H1 (cell line): ENCODE measurements around the gene RAB31. TPM values are rescaled to one million over a fixed set of nuclear protein-coding genes. Genes with fewer than 3 reads are reported as not detected.

Experiments used
- CTCF ChIA-PET: fragments of 300-600 bp; sonication (Branson Sonifier 250); formaldehyde crosslinking; loops from one replicate; lab custom pipeline; 2021; ENCODE audit not compliant: partially characterized antibody; lab: Charles Lee
- POLR2A ChIA-PET: fragments of 300-600 bp; sonication (Branson Sonifier 250); formaldehyde crosslinking; loops from one replicate; lab custom pipeline; 2021; ENCODE audit warnings: inconsistent platforms; ENCODE audit not compliant: partially characterized antibody; lab: Charles Lee
- DNase-seq, 2 experiments: peaks; one replicate each; pipeline versions ENCODE4 v3.0.0 to v3.0.0-alpha.2; 2010 to 2022; ENCODE audit warnings: low spot score in 2 of 2, low read depth in 1 of 2, mixed read lengths in 1 of 2
- FAIRE-seq: peaks from 2 replicates; lab custom pipeline; 2011; peaks lifted over from hg19 to GRCh38; lab: Jason Lieb, UNC
- H2AFZ ChIP-seq: 2 replicates; pipeline ENCODE4 v1.8.1; 2012; ENCODE audit warnings: low read length, inconsistent platforms
- H2AK5ac ChIP-seq: 2 replicates; pipeline ENCODE4 v1.6.1; 2013; ENCODE audit warnings: low read depth, low read length
- H2BK120ac ChIP-seq: replicated peaks from 2 replicates; pipeline ENCODE3; 2013; ENCODE audit warnings: low read depth, low read length, inconsistent platforms
- H2BK12ac ChIP-seq: 2 replicates; pipeline ENCODE4 v1.6.1; 2013; ENCODE audit warnings: low read depth, low read length
- H2BK15ac ChIP-seq: 2 replicates; pipeline ENCODE4 v1.6.1; 2013; ENCODE audit warnings: low read length
- H2BK20ac ChIP-seq: 2 replicates; pipeline ENCODE4 v1.6.1; 2013; ENCODE audit warnings: low read length
- H2BK5ac ChIP-seq: 2 replicates; pipeline ENCODE4 v1.6.1; 2013; ENCODE audit warnings: low read depth, low read length
- H3K14ac ChIP-seq: 2 replicates; pipeline ENCODE4 v1.6.1; 2013; ENCODE audit warnings: inconsistent platforms; ENCODE audit not compliant: insufficient read length
- H3K18ac ChIP-seq: 2 replicates; pipeline ENCODE4 v1.6.1; 2013; ENCODE audit warnings: low read length; ENCODE audit errors: extremely low read depth
- H3K23ac ChIP-seq: 2 replicates; pipeline ENCODE4 v1.6.1; 2013; ENCODE audit warnings: inconsistent platforms; ENCODE audit not compliant: insufficient read length
- H3K23me2 ChIP-seq: 2 replicates; pipeline ENCODE4 v1.6.1; 2013; ENCODE audit warnings: low read depth, low read length
- H3K27ac ChIP-seq: 2 replicates; pipeline ENCODE4 v1.6.1; 2011; ENCODE audit warnings: low read depth, low read length, inconsistent platforms
- H3K27me3 ChIP-seq, 4 experiments: replicated peaks in 1 of 4; 1 replicate in 1 of 4; 2 replicates in 3 of 4; pipeline versions ENCODE4 v1.6.1 to v1.8.1; 2011 to 2013; ENCODE audit warnings: low read length in 3 of 4, mild to moderate bottlenecking in 3 of 4, inconsistent platforms in 2 of 4, mixed read lengths in 2 of 4, moderate library complexity in 1 of 4; ENCODE audit not compliant: control insufficient read depth in 3 of 4, insufficient read depth in 3 of 4; ENCODE audit errors: extremely low read depth in 1 of 4
- H3K36me3 ChIP-seq, 4 experiments: 2 replicates each; pipeline versions ENCODE4 v1.6.1 to v1.8.1; 2011 to 2013; ENCODE audit warnings: mild to moderate bottlenecking in 4 of 4, low read length in 3 of 4, moderate library complexity in 2 of 4, control low read depth in 1 of 4, inconsistent platforms in 1 of 4; ENCODE audit not compliant: insufficient read depth in 4 of 4, control insufficient read depth in 2 of 4
- H3K4ac ChIP-seq: replicated peaks from 2 replicates; pipeline ENCODE3; 2013; ENCODE audit warnings: low read length, low read depth, mixed read lengths, inconsistent platforms; ENCODE audit not compliant: insufficient read length
- H3K4me1 ChIP-seq, 4 experiments: replicated peaks in 1 of 4; 1 replicate in 1 of 4; 2 replicates in 3 of 4; pipeline versions ENCODE4 v1.6.1 to v1.8.1; 2011 to 2013; ENCODE audit warnings: low read length in 3 of 4, inconsistent platforms in 2 of 4, mixed read lengths in 1 of 4; ENCODE audit not compliant: insufficient read depth in 4 of 4, control insufficient read depth in 3 of 4
- H3K4me2 ChIP-seq, 2 experiments: 2 replicates each; pipeline versions ENCODE4 v1.6.1 to v1.8.1; 2011 to 2013; ENCODE audit warnings: low read depth in 2 of 2, low read length in 2 of 2, control low read depth in 1 of 2, inconsistent platforms in 1 of 2, mild to moderate bottlenecking in 1 of 2; ENCODE audit not compliant: insufficient read depth in 1 of 2
- H3K4me3 ChIP-seq, 4 experiments: fragments of 200-600, 300-600 bp in 1 of 4; sonication (generic), shearing (Covaris generic), sonication (Bioruptor Twin) in 1 of 4; 2 replicates each; pipeline versions ENCODE4 v1.5.1 to v1.8.1; 2011 to 2016; ENCODE audit warnings: low read length in 4 of 4, low read depth in 3 of 4, control low read depth in 2 of 4, inconsistent platforms in 2 of 4, mild to moderate bottlenecking in 2 of 4, mixed read lengths in 1 of 4, moderate library complexity in 1 of 4; ENCODE audit not compliant: insufficient read depth in 2 of 4; ENCODE audit errors: extremely low read depth in 1 of 4
- H3K56ac ChIP-seq: replicated peaks from 2 replicates; pipeline ENCODE3; 2013; ENCODE audit warnings: low read depth, mild to moderate bottlenecking, mixed read lengths, low read length, inconsistent platforms; ENCODE audit not compliant: insufficient read length
- H3K79me1 ChIP-seq: 2 replicates; pipeline ENCODE4 v1.6.1; 2013; ENCODE audit warnings: low read depth, low read length, control low read depth
- H3K79me2 ChIP-seq, 2 experiments: 2 replicates each; pipeline versions ENCODE4 v1.6.1 to v1.8.1; 2012 to 2013; ENCODE audit warnings: low read length in 2 of 2, mild to moderate bottlenecking in 2 of 2, inconsistent platforms in 1 of 2; ENCODE audit not compliant: insufficient read depth in 2 of 2, control insufficient read depth in 1 of 2
- H3K9ac ChIP-seq, 4 experiments: replicated peaks in 1 of 4; 1 replicate in 1 of 4; 2 replicates in 3 of 4; pipeline versions ENCODE4 v1.6.1 to v1.8.1; 2011 to 2013; ENCODE audit warnings: low read depth in 3 of 4, low read length in 3 of 4, control low read depth in 2 of 4, mild to moderate bottlenecking in 2 of 4, moderate library complexity in 2 of 4, inconsistent platforms in 1 of 4; ENCODE audit errors: extremely low read depth in 1 of 4
- H3K9me3 ChIP-seq, 2 experiments: 2 replicates each; pipeline versions ENCODE4 v1.6.1 to v1.8.1; 2012 to 2013; ENCODE audit warnings: mild to moderate bottlenecking in 2 of 2, moderate library complexity in 2 of 2, control low read depth in 1 of 2, inconsistent platforms in 1 of 2, low read depth in 1 of 2, low read length in 1 of 2, mixed read lengths in 1 of 2; ENCODE audit not compliant: insufficient read depth in 2 of 2
- H4K20me1 ChIP-seq, 2 experiments: replicated peaks in 1 of 2; 2 replicates each; pipeline versions ENCODE3 to v1.8.1; 2011 to 2013; ENCODE audit warnings: inconsistent platforms in 2 of 2, low read length in 2 of 2, mild to moderate bottlenecking in 1 of 2; ENCODE audit not compliant: insufficient read depth in 2 of 2, control insufficient read depth in 1 of 2
- H4K5ac ChIP-seq: 2 replicates; pipeline ENCODE4 v1.6.1; 2013; ENCODE audit warnings: low read length, low read depth, mixed read lengths, inconsistent platforms; ENCODE audit not compliant: insufficient read length
- H4K8ac ChIP-seq: 2 replicates; pipeline ENCODE4 v1.8.0; 2013; ENCODE audit warnings: mild to moderate bottlenecking, moderate library complexity, low read length, inconsistent platforms; ENCODE audit not compliant: insufficient read depth; ENCODE audit errors: extremely low read depth
- H4K91ac ChIP-seq: replicated peaks from 2 replicates; pipeline ENCODE3; 2013; ENCODE audit warnings: low read length, mixed read lengths, inconsistent platforms; ENCODE audit not compliant: insufficient read length
- CBX5 ChIP-seq: fragments of 300-800, 300-1000 bp; sonication (generic); IDR thresholded peaks from 2 replicates; pipeline ENCODE4 v1.7.1; 2016; ENCODE audit warnings: antibody characterized with exemption, low read length, low read depth
- CHD2 ChIP-seq: IDR thresholded peaks from 2 replicates; pipeline ENCODE4 v1.6.1; 2012; ENCODE audit warnings: low read length, improper control_type of control experiment
- POU5F1 ChIP-seq: IDR thresholded peaks from 2 replicates; pipeline ENCODE4 v1.6.1; 2011; ENCODE audit warnings: low read depth, mild to moderate bottlenecking, low read length, moderate library complexity
- RAD21 ChIP-seq, 2 experiments: IDR thresholded peaks in 1 of 2; conservative IDR thresholded peaks in 1 of 2; 2 replicates each; pipeline ENCODE4 v1.6.1; 2011; ENCODE audit warnings: low read depth in 2 of 2, low read length in 2 of 2, improper control_type of control experiment in 1 of 2, inconsistent platforms in 1 of 2, mild to moderate bottlenecking in 1 of 2, moderate library complexity in 1 of 2
- RFX5 ChIP-seq: IDR thresholded peaks from 2 replicates; pipeline ENCODE4 v1.6.1; 2011; ENCODE audit warnings: low read depth, low read length, improper control_type of control experiment, borderline replicate concordance
- SIN3A ChIP-seq, 2 experiments: IDR thresholded peaks in 1 of 2; conservative IDR thresholded peaks in 1 of 2; 2 replicates each; pipeline ENCODE4 v1.6.1; 2011 to 2012; ENCODE audit warnings: low read length in 2 of 2, improper control_type of control experiment in 1 of 2, low read depth in 1 of 2, mild to moderate bottlenecking in 1 of 2
- SP2 ChIP-seq: IDR thresholded peaks from 2 replicates; pipeline ENCODE4 v1.6.1; 2012; ENCODE audit warnings: mild to moderate bottlenecking, low read length, inconsistent platforms
- TAF7 ChIP-seq: optimal IDR thresholded peaks from 2 replicates; pipeline ENCODE3; 2011; ENCODE audit warnings: low read depth, mild to moderate bottlenecking, inconsistent platforms, low read length, moderate library complexity, borderline replicate concordance
- WGBS, 2 experiments: shearing (Covaris generic) in 1 of 2; methylation state at CpG; one replicate each; pipeline versions ENCODE4 v1.1.6 to v1.1.7; 2013 to 2015; ENCODE audit warnings: low lambda C conversion rate in 2 of 2, mixed read lengths in 2 of 2, inconsistent platforms in 1 of 2, low coverage in 1 of 2, missing lambda C conversion rate in 1 of 2; ENCODE audit not compliant: insufficient replicate concordance in 2 of 2, insufficient coverage in 1 of 2, insufficient read length in 1 of 2; ENCODE audit errors: extremely low coverage in 1 of 2, missing lambda C conversion rate in 1 of 2; 5-methylcytosine and 5-hydroxymethylcytosine counted together
- polyA plus RNA-seq, 7 experiments: library from polyadenylated mRNA; depleted of rRNA in 3 of 7; stranded (reverse) in 5 of 7; unstranded in 2 of 7; fragments of >200 nt in 5 of 7; fragments of 200-250 nt in 2 of 7; gene quantifications; 1 replicate in 5 of 7; 2 replicates in 1 of 7; 4 replicates in 1 of 7; pipeline versions ENCODE4 v1.2.1 to v1.2.3, GENCODE V29; 2011 to 2013; ENCODE audit warnings: missing spikeins in 2 of 7, mixed read lengths in 2 of 7
- total RNA-seq: library from RNA; stranded (reverse); fragmentation: NEBNext Ultra II Directional; extraction: Animal tissue kit (Norgen Biotek cat#: 25700); gene quantifications from 2 replicates; pipeline ENCODE4 v1.2.1, GENCODE V29; 2021

The RAB31 gene
- total and polyA plus RNA-seq, 2 of the 8 experiments (the other 6 are each of a cell fraction or from before 2014, with no cell fraction given), result 15.2 to 40.9 TPM

DNA sequence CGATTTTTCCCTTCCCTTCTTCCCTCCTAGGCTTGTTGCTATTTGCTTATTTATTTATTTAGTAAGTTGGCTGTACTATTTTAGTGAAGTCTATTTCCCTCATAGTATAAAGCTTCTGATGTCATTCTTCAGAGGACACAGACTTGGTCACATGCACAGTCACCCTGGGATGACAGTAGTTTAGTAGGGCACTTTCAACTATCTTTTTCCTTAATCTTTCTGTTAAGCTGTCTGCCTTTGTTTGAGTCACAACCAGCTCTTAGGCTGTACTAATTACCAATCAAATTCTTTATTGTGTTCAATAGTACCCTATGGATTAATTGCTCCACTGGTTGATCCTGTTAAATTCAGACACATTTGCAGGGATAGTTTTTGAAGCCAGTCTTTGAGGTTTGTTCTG lies 26.9 kb upstream of the RAB31 start:
- Histone ChIP-seq H3K14ac (no peak overlapping the region), H3K9me3 (no peaks in the 10 kb centered on the region), H2BK5ac (no peak overlapping the region), H3K27me3 (no peaks in the 10 kb centered on the region), H3K79me2 (no peaks in the 10 kb centered on the region), H3K4me2 (no peak overlapping the region), H3K27ac (no peak overlapping the region), H3K4me3 (no peak overlapping the region), H3K23ac (no peak overlapping the region), H3K18ac (no peak overlapping the region), H3K4ac (no peak overlapping the region), H2AK5ac (no peak overlapping the region), H3K23me2 (no peaks in the 10 kb centered on the region), H4K8ac (no peak overlapping the region), H2BK15ac (no peak overlapping the region), H4K5ac (no peak overlapping the region), H3K4me1 (peaks cover 0 to 6% (median 0%) of the 10 kb centered on the region in 4 experiments; a peak in 1 of 7 replicates), H3K56ac (no peak overlapping the region), H2BK20ac (no peak overlapping the region), H2BK12ac (no peak overlapping the region), H4K20me1 (no peaks in the 10 kb centered on the region), H3K79me1 (no peaks in the 10 kb centered on the region), H2BK120ac (no peak overlapping the region), H4K91ac (no peak overlapping the region), H3K9ac (no peak overlapping the region), H3K36me3 (no peaks in the 10 kb centered on the region), H2AFZ (no peak overlapping the region)
- WGBS, 2 experiments, result 73% methylated on average over 1 of the region's 1 CpG; no CpG with 5 or more reads in 1 of the 2 experiments
- TF ChIP-seq SIN3A (conservative IDR thresholded peaks at IDR 0.05 in 1 of 2, IDR thresholded peaks at IDR 0.05 in 1 of 2; ENCODE audit: low read depth in 1 of 2, low read length in 2 of 2) (no peak), POU5F1 (no peak), RAD21 (IDR thresholded peaks at IDR 0.05 in 1 of 2, conservative IDR thresholded peaks at IDR 0.05 in 1 of 2; ENCODE audit: low read depth in 2 of 2, low read length in 2 of 2) (no peak), SP2 (no peak), RFX5 (no peak), TAF7 (no peak), CBX5 (no peak), CHD2 (no peak)
- POLR2A ChIA-PET, result no interaction called here
- CTCF ChIA-PET, result no interaction called here
- no peak for DNase-seq
- no peak for FAIRE-seq
